GM19023 (cell line): ENCODE results near the gene IZUMO4.

ENCODE experiments used
- ATAC-seq: cut with Tn5 transposase; IDR thresholded peaks from one replicate; pipeline ENCODE4 v1.9.1; 2021; ENCODE audit warnings: mild to moderate bottlenecking, moderate library complexity; ENCODE audit not compliant: unreplicated experiment

Gene IZUMO4

DNA sequence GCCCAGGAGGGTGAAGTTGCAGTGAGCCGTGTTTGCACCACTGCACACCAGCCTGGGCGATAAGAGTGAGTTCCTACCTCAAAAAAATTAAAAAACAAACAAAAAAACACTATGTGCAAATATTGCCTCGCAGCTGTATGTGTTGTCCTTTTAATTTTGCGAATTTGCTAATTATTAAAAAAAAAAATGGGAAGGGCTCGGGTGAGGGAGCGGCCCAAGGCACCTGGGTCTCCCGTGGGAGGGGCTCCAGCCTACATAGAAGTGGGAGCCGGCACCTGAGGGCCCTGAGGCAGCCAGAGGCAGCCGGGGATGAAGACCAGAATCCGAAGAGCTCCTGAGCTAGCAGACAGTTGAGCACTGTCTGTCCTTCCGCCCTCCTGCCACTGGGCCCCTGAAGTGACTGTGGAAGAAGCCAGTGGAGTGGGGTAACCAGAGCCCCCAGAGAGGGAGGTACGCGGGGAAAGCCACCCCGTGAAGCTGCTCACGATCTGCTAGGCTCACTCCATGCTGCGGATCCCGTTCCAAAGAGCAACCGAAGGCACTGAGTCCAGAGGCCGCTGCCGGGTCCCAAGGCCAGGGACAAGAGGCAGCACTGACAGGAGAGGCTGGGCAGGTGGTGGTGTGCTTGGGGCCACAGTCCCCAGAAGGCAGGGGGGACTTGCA, 6.5 kb downstream of the IZUMO4 start:
- ATAC-seq: no peak

DNA sequence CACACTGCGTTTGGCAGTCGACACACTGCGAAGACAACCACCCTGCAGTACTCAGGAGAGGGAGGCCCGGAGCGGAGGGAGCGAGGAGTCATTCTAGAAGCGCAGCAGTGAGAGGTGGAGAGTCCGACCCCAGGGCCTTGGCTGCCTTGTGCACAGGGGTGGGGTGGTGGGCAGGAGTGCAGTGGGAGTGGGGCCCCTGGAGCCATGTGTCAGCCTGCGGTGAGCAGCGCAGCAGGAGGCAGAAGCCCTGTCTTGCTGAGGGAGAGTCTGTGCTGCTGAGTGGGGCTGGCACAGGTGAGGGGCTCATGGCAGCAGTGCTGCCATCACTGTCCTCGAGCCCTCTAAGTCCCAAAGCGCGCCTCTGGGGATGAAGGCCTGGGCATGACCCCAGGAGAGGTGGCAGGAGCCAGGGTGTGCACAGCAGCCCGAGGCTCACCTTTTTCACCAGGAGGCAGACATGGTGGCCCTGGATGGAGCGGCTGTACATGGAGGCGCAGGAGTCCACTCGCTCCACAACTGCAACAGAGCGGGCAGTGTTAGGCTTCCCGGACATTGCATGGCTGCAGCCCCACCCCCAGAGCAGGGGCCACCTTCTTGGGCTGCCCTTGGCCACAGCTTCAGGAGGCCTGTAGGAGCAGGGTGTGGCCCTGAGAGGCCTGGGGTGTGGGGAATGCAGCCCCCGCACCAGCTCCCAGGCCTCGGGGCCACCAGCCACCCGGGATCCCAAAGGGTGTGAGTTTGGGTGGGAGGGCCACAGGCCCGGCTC, 11.7 kb downstream of the IZUMO4 start:
- no peak for ATAC-seq

- ATAC-seq: no peak
Observed at GRCh38 chr19:2109046-2109864, 12.5 kb downstream of the IZUMO4 start.

- ATAC-seq: no peak
Observed at GRCh38 chr19:2110822-2111221, 14.1 kb downstream of the IZUMO4 start.

DNA sequence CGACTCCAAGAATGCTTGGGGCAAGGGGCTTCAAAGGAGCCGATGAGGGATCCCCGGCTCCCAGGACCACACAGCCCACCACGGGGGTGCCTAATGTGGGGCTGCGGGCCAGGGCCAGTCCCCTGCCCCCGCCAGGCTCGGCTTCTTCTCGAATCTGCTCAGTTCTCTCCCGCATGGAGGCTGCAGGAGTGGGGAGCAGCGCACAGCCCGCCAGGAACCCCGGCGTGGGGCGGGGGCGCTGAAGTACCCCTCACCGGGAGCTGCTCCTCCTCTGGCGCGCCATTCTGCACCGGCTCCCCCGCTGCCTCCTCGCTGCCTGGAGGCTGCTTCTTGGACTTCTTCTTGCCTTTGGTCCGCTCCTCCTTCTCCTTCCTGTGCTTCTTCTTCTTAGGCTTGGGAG, 14.7 kb downstream of the IZUMO4 start:
- ATAC-seq: no peak

DNA sequence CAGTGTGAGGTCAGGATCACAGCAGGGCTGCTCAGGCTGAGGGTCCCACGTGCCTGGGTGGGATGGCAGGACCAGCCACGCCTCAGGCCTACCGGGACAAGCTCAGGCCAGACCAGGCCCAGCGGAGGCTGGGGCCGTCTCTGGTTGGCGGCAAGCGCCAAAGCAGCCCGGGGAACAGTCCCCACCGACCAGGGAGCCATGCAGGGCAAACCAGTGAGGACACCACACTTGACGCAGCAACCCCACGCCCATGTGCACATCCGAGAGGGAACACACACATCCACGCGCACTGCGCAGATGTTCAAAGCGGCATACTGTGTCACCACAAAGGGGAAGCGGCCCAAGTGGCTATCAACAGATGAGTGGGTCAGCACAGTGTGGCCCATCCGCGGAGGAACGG, 15.2 kb downstream of the IZUMO4 start:
- no peak for ATAC-seq

- ATAC-seq: no peak
Observed at GRCh38 chr19:2112516-2113320, 16.0 kb downstream of the IZUMO4 start.

- ATAC-seq: no peak
Observed at GRCh38 chr19:2113439-2114211, 16.9 kb downstream of the IZUMO4 start.

GRCh38 chr19:2114218-2114617, 17.5 kb downstream of the IZUMO4 start:
- no peak for ATAC-seq

GRCh38 chr19:2114821-2115220, 18.1 kb downstream of the IZUMO4 start:
- no peak for ATAC-seq

GRCh38 chr19:2115324-2115723, 18.6 kb downstream of the IZUMO4 start:
- no peak for ATAC-seq

DNA sequence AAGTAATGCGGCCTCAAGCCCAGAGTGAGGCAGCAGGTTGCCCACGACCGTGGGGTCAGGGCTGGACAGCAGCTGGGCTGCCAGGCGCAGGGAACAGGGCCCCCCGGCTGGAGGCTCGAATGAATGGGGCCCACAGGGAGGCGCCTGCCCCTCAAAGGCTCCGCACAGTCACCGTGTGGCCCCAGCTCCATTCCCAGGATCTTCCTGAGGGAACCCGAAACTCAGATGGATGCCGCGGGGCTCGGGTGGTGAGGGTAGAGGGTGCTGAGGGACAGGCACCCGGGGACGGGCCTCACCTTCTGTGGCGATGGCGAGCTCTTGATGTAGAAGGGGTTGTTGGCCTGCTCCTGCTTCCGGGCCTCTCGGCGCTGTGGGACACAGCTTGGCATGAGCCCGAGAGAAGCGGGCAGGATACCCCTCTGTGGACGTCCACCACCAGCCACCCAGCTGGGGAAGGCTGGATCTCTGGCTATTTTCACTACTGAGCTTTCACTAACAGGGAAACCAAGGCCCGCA, 19.3 kb downstream of the IZUMO4 start:
- ATAC-seq: no peak

GRCh38 chr19:2116507-2116906, 19.8 kb downstream of the IZUMO4 start:
- ATAC-seq: no peak

DNA sequence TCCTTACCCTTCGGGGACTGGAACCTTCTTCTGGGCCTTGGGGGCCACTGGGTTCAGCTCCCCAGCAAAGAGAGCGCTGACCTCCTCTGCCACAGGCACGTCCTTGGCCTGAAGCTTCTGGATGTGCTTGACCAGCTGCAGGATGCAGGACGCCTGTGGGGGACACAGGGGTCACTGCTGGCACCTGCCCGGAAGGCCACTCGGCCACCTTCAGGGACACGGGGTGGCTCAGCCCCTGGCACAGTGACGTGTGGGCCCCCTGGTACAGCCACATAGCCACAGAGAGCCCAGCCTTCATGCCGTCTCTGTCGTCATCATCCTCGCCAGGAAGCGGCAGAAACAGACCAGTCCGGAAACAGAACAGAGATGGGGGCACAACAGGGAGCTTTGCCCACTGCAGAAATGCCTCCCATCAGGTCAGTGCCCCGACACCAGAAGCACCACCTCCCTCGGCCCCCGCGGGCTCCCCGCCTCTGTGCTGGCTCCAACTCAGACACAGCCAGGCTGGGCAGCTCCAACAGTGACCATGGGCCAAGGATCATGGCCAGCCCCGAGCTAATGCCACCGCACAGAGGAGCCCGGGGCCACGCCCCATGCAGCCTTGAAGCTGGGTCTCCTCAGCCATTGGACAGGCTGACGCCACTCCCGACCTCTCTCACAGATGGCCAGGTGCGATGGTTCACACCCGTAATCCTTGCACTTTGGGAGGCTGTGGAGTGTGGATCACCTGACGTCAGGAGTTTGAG, 20.7 kb downstream of the IZUMO4 start:
- no peak for ATAC-seq

- no peak for ATAC-seq
Observed at GRCh38 chr19:2118438-2118837, 21.7 kb downstream of the IZUMO4 start.

DNA sequence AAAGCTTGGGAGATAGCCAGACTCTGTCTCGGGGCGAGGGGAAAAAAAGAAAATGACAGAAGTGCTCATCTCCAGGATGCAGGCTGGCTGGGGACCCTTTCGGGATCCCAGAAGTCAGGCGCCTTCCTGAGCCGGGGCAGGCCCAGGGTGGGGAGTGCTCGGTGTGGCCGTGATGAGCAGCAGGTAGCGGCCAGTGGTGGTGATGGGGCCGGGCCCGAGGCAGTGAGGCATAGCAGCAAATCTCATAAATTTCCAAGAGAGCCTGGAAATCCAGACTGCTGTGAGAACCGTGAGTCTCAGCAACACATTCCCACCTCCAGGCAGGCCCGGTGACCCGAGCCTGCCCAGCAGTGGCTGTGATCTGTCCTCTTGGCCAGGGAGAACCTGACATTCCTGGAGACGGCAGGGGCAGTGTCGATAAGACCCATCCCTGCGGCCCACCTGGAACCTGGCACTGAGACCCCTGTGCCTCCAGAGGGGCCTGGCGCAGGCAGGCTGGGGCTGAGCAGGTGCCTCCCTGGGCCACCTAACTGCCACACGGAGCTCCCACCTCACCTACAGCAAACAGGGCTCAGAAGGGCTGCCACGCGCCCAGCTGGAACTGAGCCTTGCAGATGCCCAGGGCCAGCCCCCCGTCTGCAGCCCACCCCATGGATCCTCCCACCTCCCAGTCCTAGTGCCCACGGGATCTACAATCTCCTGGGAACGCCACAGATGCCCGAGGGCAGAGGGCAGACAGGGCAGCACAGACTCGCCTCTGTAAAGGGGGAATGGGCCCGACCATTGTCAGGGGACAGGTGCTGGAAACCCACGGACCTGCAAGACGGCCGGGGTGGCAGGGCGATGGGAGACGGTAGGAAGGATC, 23.4 kb downstream of the IZUMO4 start:
- ATAC-seq: no peak

- no peak for ATAC-seq
Observed at GRCh38 chr19:2120821-2121220, 24.1 kb downstream of the IZUMO4 start.

- no peak for ATAC-seq
Observed at GRCh38 chr19:2121416-2122051, 24.8 kb downstream of the IZUMO4 start.
